Melanocyte of skin (primary cell): ENCODE data around the gene HMGXB3. TPM values are rescaled to one million over a fixed set of nuclear protein-coding genes. Genes with fewer than 3 reads are reported as not detected.

Source experiments
- small RNA-seq, 2 donors: library from RNA; depleted of rRNA; stranded (forward); fragments of <200 nt; gene quantifications; one replicate each; pipeline ENCODE3, GENCODE V24; 2012
- total RNA-seq, 2 donors: library from RNA; depleted of rRNA; stranded (reverse); fragments of >200 nt; gene quantifications; 2 replicates each; pipeline ENCODE4 v1.2.3, GENCODE V29; 2012

Gene HMGXB3, protein sequence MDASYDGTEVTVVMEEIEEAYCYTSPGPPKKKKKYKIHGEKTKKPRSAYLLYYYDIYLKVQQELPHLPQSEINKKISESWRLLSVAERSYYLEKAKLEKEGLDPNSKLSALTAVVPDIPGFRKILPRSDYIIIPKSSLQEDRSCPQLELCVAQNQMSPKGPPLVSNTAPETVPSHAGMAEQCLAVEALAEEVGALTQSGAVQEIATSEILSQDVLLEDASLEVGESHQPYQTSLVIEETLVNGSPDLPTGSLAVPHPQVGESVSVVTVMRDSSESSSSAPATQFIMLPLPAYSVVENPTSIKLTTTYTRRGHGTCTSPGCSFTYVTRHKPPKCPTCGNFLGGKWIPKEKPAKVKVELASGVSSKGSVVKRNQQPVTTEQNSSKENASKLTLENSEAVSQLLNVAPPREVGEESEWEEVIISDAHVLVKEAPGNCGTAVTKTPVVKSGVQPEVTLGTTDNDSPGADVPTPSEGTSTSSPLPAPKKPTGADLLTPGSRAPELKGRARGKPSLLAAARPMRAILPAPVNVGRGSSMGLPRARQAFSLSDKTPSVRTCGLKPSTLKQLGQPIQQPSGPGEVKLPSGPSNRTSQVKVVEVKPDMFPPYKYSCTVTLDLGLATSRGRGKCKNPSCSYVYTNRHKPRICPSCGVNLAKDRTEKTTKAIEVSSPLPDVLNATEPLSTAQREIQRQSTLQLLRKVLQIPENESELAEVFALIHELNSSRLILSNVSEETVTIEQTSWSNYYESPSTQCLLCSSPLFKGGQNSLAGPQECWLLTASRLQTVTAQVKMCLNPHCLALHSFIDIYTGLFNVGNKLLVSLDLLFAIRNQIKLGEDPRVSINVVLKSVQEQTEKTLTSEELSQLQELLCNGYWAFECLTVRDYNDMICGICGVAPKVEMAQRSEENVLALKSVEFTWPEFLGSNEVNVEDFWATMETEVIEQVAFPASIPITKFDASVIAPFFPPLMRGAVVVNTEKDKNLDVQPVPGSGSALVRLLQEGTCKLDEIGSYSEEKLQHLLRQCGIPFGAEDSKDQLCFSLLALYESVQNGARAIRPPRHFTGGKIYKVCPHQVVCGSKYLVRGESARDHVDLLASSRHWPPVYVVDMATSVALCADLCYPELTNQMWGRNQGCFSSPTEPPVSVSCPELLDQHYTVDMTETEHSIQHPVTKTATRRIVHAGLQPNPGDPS (N-terminal part only)
- total RNA-seq = 10 to 100 TPM; 46.5 to 66.6 TPM

DNA sequence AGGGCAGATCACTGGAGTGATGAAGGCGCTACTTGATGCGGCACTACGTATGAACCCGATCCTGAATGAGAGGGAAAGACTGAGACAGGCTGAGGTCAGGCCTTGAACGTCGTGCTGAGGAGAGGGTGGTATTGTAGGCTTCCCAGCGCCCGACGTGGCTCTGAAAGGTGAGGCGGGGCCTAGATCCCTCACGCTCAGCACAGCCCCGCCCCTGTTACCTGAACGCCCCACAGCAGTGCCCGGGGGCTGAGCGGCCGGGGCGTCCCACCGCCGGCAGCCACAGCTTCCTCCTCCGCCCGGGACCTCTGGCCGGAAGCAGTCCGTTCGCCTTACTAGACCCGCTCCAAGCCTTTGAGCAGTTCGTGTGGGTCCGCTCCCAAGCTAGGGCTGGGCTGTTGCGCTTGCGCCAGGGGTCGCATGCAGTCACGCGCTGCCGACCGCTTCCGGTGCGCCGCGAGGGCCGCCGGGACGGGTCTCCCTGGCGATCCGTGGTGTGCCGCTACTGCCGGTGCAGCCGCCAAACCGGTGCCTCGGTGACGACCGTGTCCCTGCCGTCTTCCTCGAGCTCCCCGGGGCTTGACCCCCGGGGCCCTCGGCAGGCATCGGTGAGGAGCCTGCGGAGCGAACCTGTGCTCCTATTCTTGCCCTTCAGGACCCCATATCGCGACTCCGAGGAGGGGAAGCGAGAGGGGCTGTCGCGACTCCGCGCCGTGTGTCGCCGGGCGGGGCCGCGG lies at the start of gene HMGXB3, which contains the start of gene TIGD6:
Gene HMGXB3, plus strand, starts transcription at position 484 of the 734 bp plus-strand sequence. CDS start 4,114 bp downstream, outside the sequence.
Gene TIGD6, minus strand, starts transcription at position 399 of the 734 bp plus-strand sequence. CDS start 4,306 bp downstream, outside the sequence.

GRCh38 chr5:149960272-149961185 lies 40.0 kb upstream of the HMGXB3 start, which contains the start of gene SLC26A2:
Gene SLC26A2 (plus strand): TSS chr5:149960758. CDS start chr5:149977653, 16,895 bp downstream.

GRCh38 chr5:150085950-150086715 lies 85.6 kb downstream of the HMGXB3 start, which contains the start of gene CSF1R:
Gene CSF1R (minus strand): TSS chr5:150086554. CDS start chr5:150086427, 127 bp downstream.

Small RNA genes within 50 kb of the gene (small RNA-seq; reads per million reads assigned to genes)
- 0 reads per million in 2 donors for gene RF00019

Other genes with a start within 250 kb of the HMGXB3 start
- gene PDE6A, start 55.9 kb upstream of the HMGXB3 start, total RNA-seq = not detected
- 10 to 100 TPM; 33.7 to 38.3 TPM for gene SLC26A2, start 40.0 kb upstream of the HMGXB3 start, total RNA-seq
- gene TIGD6, start 85 bp upstream of the HMGXB3 start, total RNA-seq = 1 to 10 TPM; 4.5 to 5.0 TPM
- under 1 TPM in 1 of 2 donors, not detected in 1; 0.33 TPM for gene CSF1R, start 85.8 kb downstream of the HMGXB3 start, total RNA-seq
- 1 to 10 TPM in 1 of 2 donors, under 1 TPM in 1; 0.34 to 1.3 TPM for gene PDGFRB, start 155.1 kb downstream of the HMGXB3 start, total RNA-seq
- gene CDX1, start 166.0 kb downstream of the HMGXB3 start, total RNA-seq = not detected
- not detected for gene SLC6A7, start 189.3 kb downstream of the HMGXB3 start, total RNA-seq